NCI-H446 (cell line): ENCODE data around the gene BEND4.

Source experiments
- DNase-seq, 2 experiments: peaks; one replicate each; lab custom pipeline; 2025; lab: John Stamatoyannopoulos, UW

BEND4 gene

DNA sequence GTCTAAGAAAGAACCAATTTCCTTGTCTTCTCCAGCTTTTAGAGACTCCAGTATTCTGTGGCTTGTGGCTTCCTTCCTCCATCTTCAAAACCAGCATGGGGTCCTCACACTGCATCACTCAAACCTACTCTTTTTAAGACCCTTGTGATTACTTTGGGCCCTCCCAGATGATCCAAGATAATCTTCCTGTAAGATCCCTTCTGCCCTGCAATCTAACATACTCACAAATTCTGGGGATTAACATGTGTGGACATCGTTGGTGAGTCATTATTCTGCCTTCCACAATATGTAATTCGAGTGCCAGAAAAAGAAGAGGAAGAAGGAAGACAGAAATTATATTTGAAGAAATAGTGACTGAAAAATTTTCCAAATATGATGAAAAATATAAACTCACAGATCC lies 47.9 kb downstream of the BEND4 start:
- no peak for DNase-seq

DNA sequence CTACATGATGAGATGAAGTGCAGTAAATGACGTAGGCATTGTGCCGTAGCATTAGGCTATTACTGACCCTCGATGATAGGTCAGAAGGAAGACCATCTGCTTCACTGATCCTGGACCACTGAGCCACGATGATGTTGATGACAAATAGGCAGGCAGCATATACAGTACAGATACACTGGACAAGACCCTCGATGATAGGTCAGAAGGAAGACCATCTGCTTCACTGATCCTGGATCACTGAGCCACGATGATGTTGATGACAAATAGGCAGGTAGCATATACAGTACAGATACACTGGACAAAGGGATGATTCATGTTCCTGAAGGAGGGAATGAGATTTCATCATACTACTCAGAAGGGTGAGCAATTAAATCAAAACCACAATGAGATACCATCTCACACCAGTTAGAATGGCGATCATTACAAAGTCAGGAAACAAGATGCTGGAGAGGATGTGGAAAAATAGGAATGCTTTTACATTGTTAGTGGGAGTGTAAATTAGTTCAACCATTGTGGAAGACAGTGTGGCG lies 50.9 kb downstream of the BEND4 start:
- no peak for DNase-seq

DNA sequence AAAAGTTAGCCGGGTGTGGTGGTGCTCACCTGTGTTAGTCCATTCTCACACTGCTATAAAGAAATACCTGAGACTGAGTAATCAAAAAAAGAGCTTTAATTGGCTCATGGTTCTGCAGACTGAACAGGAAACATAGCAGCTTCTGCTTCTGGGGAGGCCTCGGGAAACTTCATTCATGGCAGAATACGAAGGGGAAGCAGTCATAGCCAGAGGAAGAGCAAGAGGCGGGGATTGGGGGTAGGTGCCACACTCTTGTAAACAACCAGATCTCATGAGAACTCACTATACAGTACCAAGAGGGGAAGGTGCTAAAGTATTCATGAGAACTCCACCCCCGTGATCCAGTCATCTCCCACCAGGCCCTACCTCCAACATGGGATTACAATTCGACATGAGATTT lies 64.1 kb downstream of the BEND4 start:
- no peak for DNase-seq

DNA sequence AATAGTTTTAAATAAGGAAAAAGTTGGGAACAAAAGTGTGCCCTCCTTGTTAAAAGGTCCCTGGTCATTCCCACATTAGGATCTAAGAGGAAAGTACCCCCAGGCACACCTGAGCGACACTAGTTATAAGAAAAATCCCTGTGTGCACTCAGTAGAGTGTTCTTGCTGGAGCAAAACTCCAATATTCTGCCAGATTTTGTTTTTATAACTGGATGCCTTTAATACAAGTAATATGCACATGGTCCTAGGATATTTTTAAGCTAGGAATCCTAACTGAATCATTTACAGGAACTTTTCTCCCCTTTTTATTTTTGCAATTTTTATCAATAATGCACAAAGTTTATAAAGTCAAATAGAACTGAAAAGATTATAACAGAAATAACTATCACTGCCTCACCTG lies 68.6 kb downstream of the BEND4 start:
- no peak for DNase-seq

DNA sequence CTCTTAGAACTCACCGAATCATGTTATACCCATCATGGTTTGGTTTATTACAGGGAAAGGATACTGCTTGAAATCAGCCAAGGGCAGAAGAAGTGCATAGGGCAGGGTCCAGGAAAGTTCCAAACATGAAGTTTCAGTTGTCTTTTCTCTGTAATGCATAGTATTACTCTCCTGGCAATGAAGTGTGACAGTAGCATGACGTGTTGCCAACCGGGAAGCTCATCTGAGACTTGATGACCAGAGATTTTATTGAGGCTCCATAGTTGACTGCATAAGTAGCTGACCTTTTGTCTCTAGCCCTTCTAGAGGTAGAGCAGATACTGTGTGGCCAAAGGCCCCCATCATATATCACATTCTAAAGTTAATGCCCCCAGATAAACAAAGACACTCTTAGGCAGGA lies 72.1 kb downstream of the BEND4 start:
- DNase-seq: no peak

DNA sequence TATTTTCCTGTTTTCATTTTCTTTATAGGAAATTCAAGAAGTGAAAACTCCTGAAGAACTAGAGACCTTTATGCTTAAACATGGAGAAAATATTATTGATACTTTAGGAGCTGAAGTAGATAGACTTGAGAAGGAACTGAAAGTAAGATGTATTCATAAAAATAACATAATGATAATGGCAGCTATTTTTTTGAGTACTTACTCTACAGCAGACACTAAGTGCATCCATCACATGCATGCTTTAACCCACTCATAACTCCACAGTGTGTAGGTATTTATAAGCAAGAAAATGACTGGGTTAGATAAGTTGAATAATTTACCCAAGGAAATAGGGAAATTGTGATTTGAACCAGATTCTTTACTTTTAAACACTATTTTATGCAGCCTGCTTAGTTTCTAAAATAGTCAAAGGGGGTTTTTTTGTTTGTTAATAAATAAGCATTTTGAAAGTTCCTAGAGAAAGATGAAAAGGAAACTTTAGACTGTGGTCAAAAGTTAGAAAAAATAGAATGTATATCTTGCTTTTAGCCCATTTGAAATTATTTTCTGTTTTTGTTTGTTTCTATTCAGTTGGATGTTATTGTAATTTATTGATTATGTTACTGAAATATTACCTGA lies 74.2 kb downstream of the BEND4 start:
- no peak for DNase-seq

DNA sequence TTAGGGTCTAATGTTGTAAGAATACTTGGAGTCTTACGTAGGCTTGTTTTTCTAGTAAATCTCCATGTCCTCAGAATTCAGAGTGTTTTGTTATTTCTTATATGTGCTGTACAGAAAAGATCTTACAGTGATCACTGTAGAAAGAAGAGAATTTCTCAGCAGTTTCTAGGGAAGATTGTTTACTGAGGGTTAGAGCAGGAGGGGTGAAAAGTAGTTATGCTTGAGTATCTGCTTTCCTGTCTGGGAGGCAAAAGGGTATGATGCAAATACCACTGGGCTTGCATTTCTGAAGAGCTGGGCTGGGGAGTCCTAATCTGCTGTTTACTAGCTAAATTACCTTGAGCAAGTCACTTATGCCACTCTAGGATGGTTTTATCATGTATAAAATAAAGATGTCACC lies 78.2 kb downstream of the BEND4 start:
- no peak for DNase-seq

DNA sequence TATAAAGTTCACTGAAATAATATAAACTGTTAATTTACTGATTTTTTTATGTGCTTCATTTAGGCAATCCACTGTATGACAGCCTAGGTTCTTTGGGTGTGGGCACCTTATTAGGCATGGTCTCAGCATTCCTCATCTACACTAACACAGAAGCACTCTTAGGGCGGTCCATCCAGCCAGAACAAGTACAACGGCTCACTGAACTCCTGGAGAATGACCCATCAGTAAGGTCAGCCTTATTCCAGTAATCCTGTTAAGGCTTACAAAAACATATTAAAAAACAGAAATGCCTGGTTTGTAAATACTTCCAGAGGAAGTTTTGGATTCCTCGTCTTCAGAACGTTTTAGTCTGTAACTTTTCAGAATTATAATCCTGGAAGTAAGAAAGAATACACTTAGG lies 82.0 kb downstream of the BEND4 start:
- no peak for DNase-seq

DNA sequence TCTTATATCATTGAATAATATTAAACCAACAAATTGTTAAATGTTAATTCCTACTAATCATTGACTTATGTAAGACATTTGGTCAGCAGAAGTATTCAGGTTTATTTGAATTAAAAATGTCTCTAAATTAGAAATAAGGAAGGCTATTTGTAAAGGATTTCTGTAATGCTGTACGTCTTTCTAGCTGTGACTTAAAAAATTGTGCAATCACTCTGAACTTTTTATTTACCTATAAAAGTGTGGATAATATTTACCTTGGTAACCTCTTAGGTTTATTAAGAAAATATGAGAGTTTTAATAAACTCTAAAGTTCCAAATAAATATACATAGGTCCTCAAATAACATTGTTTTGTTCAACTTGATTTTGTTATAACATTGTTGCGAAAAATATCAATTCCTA lies 85.2 kb downstream of the BEND4 start:
- DNase-seq: no peak

DNA sequence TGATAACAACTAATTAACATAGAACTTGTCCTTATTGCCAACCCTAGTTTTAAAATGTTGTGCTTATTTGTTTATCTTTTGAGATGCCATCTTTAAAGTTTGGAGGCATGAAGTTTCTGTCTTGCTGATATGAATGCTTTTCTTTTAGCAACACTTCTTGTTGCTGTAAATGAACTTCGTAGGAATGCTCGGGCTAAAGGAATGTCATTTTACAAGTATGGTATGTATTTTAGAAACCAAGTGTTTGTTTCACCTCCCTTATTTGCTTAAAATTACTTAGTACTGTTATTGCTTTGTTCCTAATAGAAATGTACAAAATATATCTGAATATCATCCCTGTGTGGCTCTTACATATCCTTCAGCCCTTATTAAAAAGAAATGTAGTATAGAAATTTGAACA lies 86.1 kb downstream of the BEND4 start:
- no peak for DNase-seq
